Skeletal muscle satellite cell (primary cell): Measurements from ENCODE around the gene SLC15A4.
"Not testable (repeated sequence)": the region's sequence is repeated elsewhere in the genome, so short reads cannot be mapped to it uniquely, and the experiment has no call there.

Experiments
- H3K27me3 ChIP-seq: 2 replicates; pipeline ENCODE4 v1.7.0; 2013; ENCODE audit warnings: low read length; ENCODE audit not compliant: control insufficient read depth, insufficient read depth
- H3K36me3 ChIP-seq: 2 replicates; pipeline ENCODE4 v1.7.0; 2013; ENCODE audit warnings: mild to moderate bottlenecking, control low read depth, low read length; ENCODE audit not compliant: insufficient read depth
- H3K4me1 ChIP-seq: 2 replicates; pipeline ENCODE4 v1.7.0; 2013; ENCODE audit warnings: low read length; ENCODE audit not compliant: control insufficient read depth, insufficient read depth
- H3K4me2 ChIP-seq: 2 replicates; pipeline ENCODE4 v1.7.0; 2013; ENCODE audit warnings: mild to moderate bottlenecking, low read length
- H3K4me3 ChIP-seq: 2 replicates; pipeline ENCODE4 v1.7.0; 2013; ENCODE audit warnings: low read length
- H3K9ac ChIP-seq: 2 replicates; pipeline ENCODE4 v1.7.0; 2013; ENCODE audit warnings: mild to moderate bottlenecking, low read depth, low read length, moderate library complexity
- H3K9me3 ChIP-seq: replicated peaks from 2 replicates; pipeline ENCODE4 v1.7.0; 2013; ENCODE audit warnings: mild to moderate bottlenecking, control low read depth, low read length

Gene SLC15A4

DNA sequence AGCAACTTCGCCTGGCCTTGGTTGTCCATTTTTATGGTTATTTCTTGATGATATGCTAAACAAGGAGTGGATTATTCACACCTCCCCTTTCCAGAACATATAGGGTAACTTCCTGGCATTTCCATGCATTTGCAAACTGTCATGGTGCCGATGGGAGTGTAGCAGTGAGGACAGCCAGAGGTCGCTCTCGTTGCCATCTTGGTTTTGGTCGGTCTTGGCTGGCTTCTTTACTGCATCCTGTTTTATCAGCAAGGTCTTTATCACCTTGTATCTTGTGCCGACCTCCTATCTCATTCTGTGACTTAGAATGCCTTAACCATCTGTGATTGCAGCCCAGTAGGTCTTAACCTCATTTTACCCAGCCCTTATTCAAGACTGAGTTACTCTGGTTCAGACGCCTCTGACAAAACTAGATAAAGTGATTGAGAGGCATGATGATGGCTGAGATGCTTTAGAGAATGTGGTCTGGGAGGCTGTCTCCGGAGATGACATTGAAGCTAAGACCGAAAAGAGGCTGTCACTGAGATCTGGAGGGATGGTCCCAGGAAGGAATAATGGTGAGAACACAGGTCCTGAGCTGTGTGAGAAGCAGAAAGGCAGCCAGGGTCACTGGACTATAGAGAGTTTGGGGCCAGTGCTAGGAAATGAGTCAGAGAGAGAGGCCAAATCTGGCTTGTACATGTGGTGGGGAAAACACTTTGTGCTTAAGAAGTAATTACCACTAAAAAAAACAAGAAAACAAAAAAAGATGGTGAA, 32.5 kb upstream of the SLC15A4 start:
- Histone ChIP-seq H3K4me1 (no peaks in the 10 kb centered on the region), H3K4me3 (no peak overlapping the region), H3K9ac (no peak overlapping the region)

DNA sequence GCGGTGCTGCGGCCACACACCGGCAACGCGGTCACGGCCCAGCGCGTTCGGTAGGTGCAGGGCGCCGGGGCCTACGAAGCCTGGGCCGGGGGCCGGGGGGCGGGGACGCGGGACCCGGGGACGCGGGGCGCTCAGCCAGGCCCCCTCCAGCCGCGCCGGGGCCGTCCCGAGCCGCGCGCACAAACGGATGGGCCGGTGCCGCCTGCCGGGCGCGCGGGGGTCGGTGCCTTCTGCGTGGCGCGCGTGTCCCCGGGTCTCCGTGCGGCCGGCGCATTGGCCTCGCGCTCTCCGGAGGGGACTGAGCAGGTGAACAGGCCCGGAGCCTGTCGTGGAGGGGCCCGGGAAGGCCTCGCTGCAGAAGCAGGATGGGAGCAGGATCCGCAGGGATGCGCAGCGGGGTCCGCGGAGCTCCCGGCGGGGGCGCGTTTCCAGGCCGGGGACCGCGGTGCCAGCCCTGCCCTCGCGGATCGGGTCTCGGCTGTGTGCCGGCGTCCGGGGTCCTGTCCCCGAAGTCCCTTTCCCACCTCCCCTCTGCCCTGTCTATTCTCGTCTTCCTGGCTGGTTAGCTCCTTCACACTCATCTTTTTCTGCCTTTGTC, 29.9 kb upstream of the SLC15A4 start:
- H3K9ac ChIP-seq: no peak overlapping the region
- no peaks in the 10 kb centered on the region for H3K9me3 ChIP-seq
- H3K4me3 ChIP-seq: no peak overlapping the region
- H3K4me2 ChIP-seq: no peak overlapping the region
- no peaks in the 10 kb centered on the region for H3K36me3 ChIP-seq
- no peaks in the 10 kb centered on the region for H3K4me1 ChIP-seq
- peaks cover 2% of the 10 kb centered on the region for H3K27me3 ChIP-seq

More for the DNA sequence above, 32.5 kb upstream of the SLC15A4 start:
- Histone ChIP-seq H3K9me3 (no peaks in the 10 kb centered on the region), H3K4me2 (no peak overlapping the region), H3K27me3 (peaks cover 2% of the 10 kb centered on the region), H3K36me3 (no peaks in the 10 kb centered on the region)

DNA sequence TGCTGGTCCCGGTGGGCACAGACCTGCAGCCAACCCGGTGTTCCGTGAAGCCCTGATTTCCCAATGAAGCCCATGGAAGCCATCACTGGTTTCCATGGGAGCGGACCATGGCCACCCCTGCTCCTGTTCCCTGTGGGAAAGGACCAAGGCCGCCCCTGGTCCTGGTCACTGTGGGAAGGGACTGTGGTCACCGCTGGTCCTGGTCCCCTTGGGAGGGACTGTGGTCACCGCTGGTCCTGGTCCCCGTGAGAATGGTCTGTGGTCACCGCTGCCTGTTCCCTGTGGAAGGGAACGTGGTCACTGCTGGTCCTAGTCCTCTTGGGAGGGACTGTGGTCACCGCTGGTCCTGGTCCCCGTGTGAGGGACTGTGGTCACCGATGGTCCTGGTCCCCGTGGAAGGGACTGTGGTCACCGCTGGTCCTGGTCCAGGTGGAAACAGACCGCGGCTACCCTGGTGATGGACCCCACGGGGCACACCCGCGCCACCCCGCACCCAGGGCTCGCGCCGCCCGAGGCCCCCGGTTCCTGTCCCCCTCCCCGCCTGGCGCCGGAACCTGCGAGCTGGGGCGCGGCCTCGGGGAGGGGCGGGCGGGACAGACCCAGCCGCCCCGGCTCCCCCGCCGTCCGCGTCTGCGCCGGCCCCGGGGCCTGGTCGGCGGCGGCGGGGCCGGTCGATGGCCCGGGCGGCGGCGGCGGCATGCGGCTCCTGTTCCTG, 29.3 kb upstream of the SLC15A4 start, which contains the start of gene GLT1D1:
Gene GLT1D1, plus strand, starts transcription at position 594 of the 715 bp plus-strand sequence. Its CDS starts 104 bp downstream, at position 698.
- H3K4me2 ChIP-seq: no peak within 1 kb of the TSS
- H3K4me1 ChIP-seq: no peaks in the 10 kb centered on the region
- H3K27me3 ChIP-seq: peaks cover 2% of the 10 kb centered on the region
- no peaks in the 10 kb centered on the region for H3K36me3 ChIP-seq
- H3K4me3 ChIP-seq: no peak within 1 kb of the TSS
- H3K9me3 ChIP-seq: no peaks in the 10 kb centered on the region
- no peak within 1 kb of the TSS for H3K9ac ChIP-seq

GRCh38 chr12:128852026-128852698, 28.4 kb upstream of the SLC15A4 start:
- Histone ChIP-seq H3K9me3 (no peaks in the 10 kb centered on the region), H3K4me1 (no peaks in the 10 kb centered on the region), H3K4me2 (no peak overlapping the region), H3K36me3 (no peaks in the 10 kb centered on the region), H3K27me3 (peaks cover 2% of the 10 kb centered on the region), H3K9ac (no peak overlapping the region), H3K4me3 (no peak overlapping the region)

GRCh38 chr12:128851429-128851828, 27.7 kb upstream of the SLC15A4 start:
- H3K36me3 ChIP-seq, H3K4me3 ChIP-seq, H3K9ac ChIP-seq, H3K9me3 ChIP-seq, H3K4me1 ChIP-seq, H3K27me3 ChIP-seq, H3K4me2 ChIP-seq: not testable (repeated sequence)

GRCh38 chr12:128850400-128850799, 26.6 kb upstream of the SLC15A4 start:
- no peaks in the 10 kb centered on the region for H3K4me1 ChIP-seq
- no peak overlapping the region for H3K4me2 ChIP-seq
- H3K27me3 ChIP-seq: peaks cover 2% of the 10 kb centered on the region
- no peak overlapping the region for H3K4me3 ChIP-seq
- H3K9me3 ChIP-seq: no peaks in the 10 kb centered on the region
- H3K36me3 ChIP-seq: no peaks in the 10 kb centered on the region
- H3K9ac ChIP-seq: no peak overlapping the region

GRCh38 chr12:128849806-128850205, 26.0 kb upstream of the SLC15A4 start:
- H3K36me3 ChIP-seq, H3K9ac ChIP-seq, H3K4me3 ChIP-seq, H3K9me3 ChIP-seq, H3K27me3 ChIP-seq, H3K4me1 ChIP-seq, H3K4me2 ChIP-seq: not testable (repeated sequence)

DNA sequence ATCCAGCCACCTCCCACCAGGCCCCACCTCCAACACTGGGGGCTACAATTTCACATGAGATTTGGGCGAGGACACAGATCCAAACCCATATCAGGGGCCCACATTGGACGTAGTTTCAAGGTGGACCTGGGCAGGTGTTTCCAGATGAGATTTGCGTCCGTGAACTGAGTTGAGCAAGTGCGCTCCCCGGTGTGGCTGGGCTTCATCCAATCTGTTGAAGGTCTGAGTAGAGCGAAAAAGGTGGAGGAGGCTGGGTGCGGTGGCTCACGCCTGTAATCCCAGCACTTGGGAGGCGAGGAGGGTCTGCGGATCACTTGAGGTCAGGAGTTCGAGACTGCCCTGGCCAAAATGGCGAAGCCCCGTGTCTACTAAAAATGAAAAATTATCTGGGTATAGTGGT, 24.6 kb upstream of the SLC15A4 start:
- no peak overlapping the region for H3K4me2 ChIP-seq
- H3K36me3 ChIP-seq: no peaks in the 10 kb centered on the region
- no peaks in the 10 kb centered on the region for H3K27me3 ChIP-seq
- no peak overlapping the region for H3K9ac ChIP-seq
- H3K4me1 ChIP-seq: no peaks in the 10 kb centered on the region
- H3K4me3 ChIP-seq: no peak overlapping the region
- no peaks in the 10 kb centered on the region for H3K9me3 ChIP-seq

- not testable (repeated sequence) for H3K9me3 ChIP-seq, H3K4me1 ChIP-seq, H3K27me3 ChIP-seq, H3K4me3 ChIP-seq, H3K9ac ChIP-seq, H3K36me3 ChIP-seq, H3K4me2 ChIP-seq
These were observed 22.9 kb upstream of the SLC15A4 start for GRCh38 chr12:128846671-128847070.

GRCh38 chr12:128844031-128844635, 20.4 kb upstream of the SLC15A4 start:
- no peak overlapping the region for H3K9ac ChIP-seq
- H3K9me3 ChIP-seq: no peaks in the 10 kb centered on the region
- no peak overlapping the region for H3K4me2 ChIP-seq
- no peaks in the 10 kb centered on the region for H3K4me1 ChIP-seq
- no peaks in the 10 kb centered on the region for H3K27me3 ChIP-seq
- H3K36me3 ChIP-seq: no peaks in the 10 kb centered on the region
- no peak overlapping the region for H3K4me3 ChIP-seq

DNA sequence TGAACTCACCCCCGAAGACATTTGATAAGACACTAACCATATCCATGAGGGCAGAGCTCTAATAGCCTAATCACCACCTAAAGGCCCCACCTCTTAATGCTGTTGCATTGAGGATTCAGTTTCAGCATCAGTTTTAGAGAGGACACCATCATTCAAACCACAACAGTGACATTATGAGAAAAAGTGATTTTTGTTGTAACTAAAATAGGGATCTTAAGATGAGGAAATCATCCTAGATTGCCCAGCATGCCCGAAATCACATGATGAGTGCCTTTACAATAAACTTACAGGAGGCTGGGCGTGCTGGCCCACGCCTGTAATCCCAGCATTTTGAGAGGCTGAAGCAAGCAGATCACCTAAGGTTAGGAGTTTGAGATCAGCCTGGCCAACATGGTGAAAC, 19.8 kb upstream of the SLC15A4 start:
- no peak overlapping the region for H3K4me3 ChIP-seq
- no peak overlapping the region for H3K4me2 ChIP-seq
- H3K9ac ChIP-seq: no peak overlapping the region
- H3K27me3 ChIP-seq: no peaks in the 10 kb centered on the region
- no peaks in the 10 kb centered on the region for H3K36me3 ChIP-seq
- H3K4me1 ChIP-seq: no peaks in the 10 kb centered on the region
- H3K9me3 ChIP-seq: no peaks in the 10 kb centered on the region
